Measurements from ENCODE around the gene RNF166. TPM values are rescaled to one million over a fixed set of nuclear protein-coding genes. Genes with fewer than 3 reads are reported as not detected.

Gene RNF166
- total and polyA plus RNA-seq, 2 of the 13 experiments (the other 11 are each of a cell fraction or from before 2014, with no cell fraction given), result 21.4 to 23.0 TPM

GRCh38 chr16:88678224-88678979, 27.8 kb downstream of the RNF166 start (continued):
- TF ChIP-seq MED8 (CRISPR knock-in tag; IDR thresholded peaks at IDR 0.05; ENCODE audit: insufficient replicate concordance) (peak; percentile 40), MXD1 (CRISPR knock-in tag; IDR thresholded peaks at IDR 0.05) (0 out of 2 replicates have a peak, but pooled peaks have one; percentile 28), ZNF570 (CRISPR knock-in tag; IDR thresholded peaks at IDR 0.05; ENCODE audit: borderline replicate concordance) (no peak), PHF8 (CRISPR knock-in tag; IDR thresholded peaks at IDR 0.05) (0 out of 2 replicates have a peak, but pooled peaks have one; percentile 0), UBTF (CRISPR knock-in tag; IDR thresholded peaks at IDR 0.05) (0 out of 2 replicates have a peak, but pooled peaks have one; percentile 0), ZNF326 (CRISPR knock-in tag; IDR thresholded peaks at IDR 0.05; ENCODE audit: borderline replicate concordance) (0 out of 2 replicates have a peak, but pooled peaks have one; percentile 31), ZNF776 (CRISPR knock-in tag; IDR thresholded peaks at IDR 0.05) (peak; percentile 21; the same call in 1 of the 2 replicates), TOE1 (CRISPR knock-in tag; IDR thresholded peaks at IDR 0.05) (no peak), NR2F1 (CRISPR knock-in tag; IDR thresholded peaks at IDR 0.05) (no peak), AGO2 (optimal IDR thresholded peaks at IDR 0.05; ENCODE audit: low read depth, low read length) (peak; percentile 49), HOXD1 (CRISPR knock-in tag; IDR thresholded peaks at IDR 0.05) (no peak), BORCS8-MEF2B (CRISPR knock-in tag; IDR thresholded peaks at IDR 0.05) (peak; percentile 26; the same call in 1 of the 2 replicates), HDAC1 (CRISPR knock-in tag; IDR thresholded peaks at IDR 0.05) (no peak), ZC3H13 (CRISPR knock-in tag; IDR thresholded peaks at IDR 0.05) (peak; percentile 62), ZNF317 (CRISPR knock-in tag; IDR thresholded peaks at IDR 0.05) (0 out of 2 replicates have a peak, but pooled peaks have one; percentile 36), ARID4A (CRISPR knock-in tag; IDR thresholded peaks at IDR 0.05; ENCODE audit: borderline replicate concordance) (0 out of 2 replicates have a peak, but pooled peaks have one; percentile 24), ZNF740 (CRISPR knock-in tag; IDR thresholded peaks at IDR 0.05) (0 out of 2 replicates have a peak, but pooled peaks have one; percentile 69), CSRNP2 (CRISPR knock-in tag; conservative IDR thresholded peaks at IDR 0.05; ENCODE audit: low read depth) (no peak), NFRKB (IDR thresholded peaks at IDR 0.05) (no peak)
